Mesenchymal stem cell (in vitro differentiated cells and primary cell): Measurements from ENCODE around the gene PTPN14.

ENCODE experiments used
- DNase-seq: peaks from one replicate; pipeline ENCODE4 v3.0.0-alpha.2; 2013
- H2AFZ ChIP-seq: one replicate; pipeline ENCODE4 v1.6.1; 2013; ENCODE audit warnings: low read depth, mild to moderate bottlenecking, control low read depth, inconsistent platforms, low read length, moderate library complexity
- H2AK5ac ChIP-seq: 2 replicates; pipeline ENCODE4 v1.6.1; 2013; ENCODE audit warnings: low read length, moderate library complexity, mild to moderate bottlenecking, inconsistent platforms; ENCODE audit not compliant: severe bottlenecking
- H2BK120ac ChIP-seq: one replicate; pipeline ENCODE4 v1.6.1; 2013; ENCODE audit warnings: low read depth, mild to moderate bottlenecking, inconsistent platforms, low read length, moderate library complexity
- H2BK12ac ChIP-seq, 2 experiments: one replicate each; pipeline ENCODE4 v1.6.1; 2013; ENCODE audit warnings: inconsistent platforms in 2 of 2, low read length in 2 of 2, mild to moderate bottlenecking in 2 of 2, moderate library complexity in 2 of 2, control low read depth in 1 of 2
- H2BK15ac ChIP-seq: one replicate; pipeline ENCODE4 v1.6.1; 2013; ENCODE audit warnings: mild to moderate bottlenecking, low read depth, inconsistent platforms; ENCODE audit not compliant: poor library complexity, severe bottlenecking
- H2BK5ac ChIP-seq: 2 replicates; pipeline ENCODE4 v1.6.1; 2013; ENCODE audit warnings: low read depth, mild to moderate bottlenecking, low read length, control low read depth, inconsistent platforms; ENCODE audit not compliant: poor library complexity, severe bottlenecking
- H3K14ac ChIP-seq, 2 experiments: one replicate each; pipeline ENCODE4 v1.6.1; 2013; ENCODE audit warnings: inconsistent platforms in 2 of 2, low read length in 2 of 2, control low read depth in 1 of 2, mild to moderate bottlenecking in 1 of 2, moderate library complexity in 1 of 2
- H3K18ac ChIP-seq, 2 experiments: one replicate each; pipeline ENCODE4 v1.6.1; 2013; ENCODE audit warnings: inconsistent platforms in 2 of 2, low read length in 2 of 2, control low read depth in 1 of 2, low read depth in 1 of 2, mild to moderate bottlenecking in 1 of 2
- H3K23ac ChIP-seq, 2 experiments: one replicate each; pipeline ENCODE4 v1.6.1; 2013; ENCODE audit warnings: inconsistent platforms in 2 of 2, low read length in 2 of 2, mild to moderate bottlenecking in 2 of 2, moderate library complexity in 2 of 2, control low read depth in 1 of 2
- H3K27ac ChIP-seq: 2 replicates; pipeline ENCODE4 v1.5.1; 2013; ENCODE audit warnings: mild to moderate bottlenecking, moderate library complexity, low read length, control low read depth, inconsistent platforms; ENCODE audit not compliant: poor library complexity, severe bottlenecking
- H3K27me3 ChIP-seq, 2 experiments: 2 replicates each; pipeline versions ENCODE4 v1.6.1 to v1.7.0; 2013; ENCODE audit warnings: low read length in 2 of 2, mild to moderate bottlenecking in 2 of 2, moderate library complexity in 2 of 2, control low read depth in 1 of 2, inconsistent platforms in 1 of 2; ENCODE audit not compliant: control insufficient read depth in 1 of 2, insufficient read depth in 1 of 2
- H3K36me3 ChIP-seq, 2 experiments: 2 replicates each; pipeline versions ENCODE4 v1.6.1 to v1.7.0; 2013; ENCODE audit warnings: low read length in 2 of 2, control low read depth in 1 of 2, inconsistent platforms in 1 of 2, low read depth in 1 of 2, mild to moderate bottlenecking in 1 of 2; ENCODE audit not compliant: insufficient read depth in 2 of 2, control insufficient read depth in 1 of 2
- H3K4ac ChIP-seq, 2 experiments: one replicate each; pipeline ENCODE4 v1.6.1; 2013; ENCODE audit warnings: inconsistent platforms in 2 of 2, low read length in 2 of 2, mild to moderate bottlenecking in 2 of 2, moderate library complexity in 2 of 2, control low read depth in 1 of 2, low read depth in 1 of 2
- H3K4me1 ChIP-seq: 2 replicates; pipeline ENCODE4 v1.6.1; 2013; ENCODE audit warnings: low read depth, low read length, control low read depth; ENCODE audit not compliant: control insufficient read depth, insufficient read depth
- H3K4me2 ChIP-seq: 2 replicates; pipeline ENCODE4 v1.6.1; 2013; ENCODE audit warnings: low read length, mild to moderate bottlenecking, inconsistent platforms; ENCODE audit not compliant: poor library complexity, severe bottlenecking
- H3K4me3 ChIP-seq, 2 experiments: 2 replicates each; pipeline versions ENCODE4 v1.5.1 to v1.7.0; 2013; ENCODE audit warnings: low read length in 2 of 2, mild to moderate bottlenecking in 2 of 2, control low read depth in 1 of 2, low read depth in 1 of 2; ENCODE audit not compliant: insufficient read depth in 1 of 2
- H3K79me1 ChIP-seq: replicated peaks from 2 replicates; pipeline ENCODE4 v1.6.1; 2013; ENCODE audit warnings: mild to moderate bottlenecking, control low read depth, low read length, inconsistent platforms; ENCODE audit not compliant: poor library complexity, severe bottlenecking
- H3K9ac ChIP-seq: 2 replicates; pipeline ENCODE4 v1.7.0; 2013; ENCODE audit warnings: mild to moderate bottlenecking, low read length, moderate library complexity
- H3K9me3 ChIP-seq: 2 replicates; pipeline ENCODE4 v1.7.0; 2013; ENCODE audit warnings: mild to moderate bottlenecking, low read length; ENCODE audit not compliant: control insufficient read depth
- H4K8ac ChIP-seq: one replicate; pipeline ENCODE4 v1.6.1; 2013; ENCODE audit warnings: inconsistent platforms, mild to moderate bottlenecking, low read length, moderate library complexity
- H4K91ac ChIP-seq: one replicate; pipeline ENCODE4 v1.6.1; 2013; ENCODE audit warnings: mild to moderate bottlenecking, low read length, inconsistent platforms
- WGBS: methylation state at CpG from one replicate; pipeline ENCODE4 v1.1.7; 2013; ENCODE audit warnings: mixed read lengths; 5-methylcytosine and 5-hydroxymethylcytosine counted together

PTPN14 gene

DNA sequence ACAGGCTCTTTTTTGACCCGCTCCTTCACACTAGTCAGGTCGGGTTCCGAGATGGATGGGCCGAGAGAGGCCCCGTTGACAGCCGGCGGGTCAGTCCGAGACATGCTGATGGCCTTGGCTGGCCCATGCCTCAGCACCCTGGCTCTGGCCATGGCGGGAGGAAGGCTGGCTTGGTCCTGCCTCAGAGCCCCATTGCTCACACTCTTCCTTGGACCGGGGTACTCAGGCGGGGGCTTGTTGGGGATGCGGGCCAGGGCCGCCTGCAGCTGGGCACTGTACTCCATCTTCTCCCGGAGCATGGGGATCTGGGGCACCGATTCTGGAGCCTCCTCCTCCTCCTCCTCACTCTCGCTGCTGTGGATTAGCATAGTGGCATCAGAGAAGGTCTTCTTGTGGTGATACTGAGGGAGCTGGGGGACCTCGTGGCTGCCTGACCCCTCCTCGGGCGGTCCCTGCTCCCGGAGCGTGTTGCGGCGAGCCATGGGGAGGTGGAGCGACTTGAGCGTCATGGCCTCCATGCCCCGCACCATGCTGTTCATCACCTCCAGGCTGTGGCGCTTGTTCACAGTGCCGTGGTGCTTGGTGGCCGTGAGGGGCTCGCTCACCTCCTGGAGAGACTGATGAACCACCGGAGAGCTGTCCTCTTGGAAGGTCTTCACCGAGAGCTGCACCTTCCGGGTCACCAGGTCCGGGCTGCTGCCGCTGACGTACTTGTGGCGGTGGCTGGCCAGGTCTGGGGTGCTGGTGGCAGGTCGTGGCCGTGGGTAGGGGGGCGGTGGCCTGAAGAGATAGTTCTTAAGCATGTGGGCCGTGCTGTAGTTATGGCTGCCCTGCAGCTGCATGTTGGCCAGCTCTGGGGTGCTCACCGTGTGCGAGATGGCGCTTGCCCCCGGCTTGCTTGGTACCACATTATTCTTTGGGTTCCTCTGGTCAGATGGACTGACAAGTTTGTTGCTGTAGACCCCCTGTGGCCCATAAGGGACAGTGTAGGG is 167.7 kb downstream of the PTPN14 start:
- Histone ChIP-seq H4K91ac (no peak overlapping the region), H3K18ac (no peak overlapping the region), H3K36me3 (peaks cover 46 to 86% of the 10 kb centered on the region in 2 experiments), H2AFZ (no peak overlapping the region), H3K14ac (no peak overlapping the region), H4K8ac (peak overlapping the region; percentile 12), H3K4ac (no peak overlapping the region), H3K9ac (no peak overlapping the region), H3K4me1 (peaks cover 14% of the 10 kb centered on the region), H3K23ac (no peak overlapping the region), H2BK15ac (no peak overlapping the region), H2BK120ac (no peak overlapping the region), H2BK12ac (no peak overlapping the region), H2BK5ac (no peak overlapping the region), H3K4me2 (no peak overlapping the region), H3K27me3 (no peaks in the 10 kb centered on the region), H3K27ac (peak overlapping the region; percentile 11), H3K9me3 (no peaks in the 10 kb centered on the region), H3K79me1 (peaks cover 2% of the 10 kb centered on the region), H2AK5ac (no peak overlapping the region), H3K4me3 (no peak overlapping the region)
- WGBS = 99% methylated on average over 42 of the region's 45 CpGs
- DNase-seq = no peak

DNA sequence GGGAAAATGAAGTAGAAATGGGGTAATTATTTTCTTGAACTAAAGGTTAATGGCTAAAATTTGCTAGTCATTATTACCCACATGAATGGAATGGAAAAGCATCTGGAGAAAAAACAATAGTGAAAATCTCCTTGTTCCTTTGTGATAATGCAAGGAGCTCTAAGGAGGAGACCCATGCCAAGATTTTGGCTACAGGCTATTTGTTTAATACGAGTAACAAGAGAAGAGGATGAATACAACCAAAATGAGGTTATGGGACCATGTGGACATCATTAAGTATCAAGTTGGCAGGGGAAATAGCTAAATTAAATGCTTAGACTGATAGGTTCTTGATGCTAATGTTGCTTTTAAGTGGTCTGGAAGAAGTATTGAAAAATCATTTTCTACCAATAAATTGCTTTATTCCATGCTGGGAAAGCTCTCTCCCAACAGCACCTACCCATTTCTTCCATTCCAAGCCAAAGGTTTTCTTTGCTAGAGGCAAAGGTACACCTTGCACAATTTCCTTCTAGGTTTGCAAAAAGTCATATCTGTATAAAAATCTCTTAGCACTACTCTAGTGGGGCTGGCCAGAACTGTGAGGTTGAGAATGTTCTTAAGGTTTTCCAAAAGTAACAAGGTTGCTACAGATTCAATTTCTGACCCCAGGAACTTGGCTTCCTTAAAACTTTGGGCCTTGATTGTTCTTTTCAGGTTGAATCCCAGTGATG is 170.3 kb downstream of the PTPN14 start:
- DNase-seq = no peak
- Histone ChIP-seq H3K18ac (no peak overlapping the region), H3K4ac (no peak overlapping the region), H3K27me3 (no peaks in the 10 kb centered on the region), H3K9ac (no peak overlapping the region), H3K36me3 (peaks cover 34 to 92% of the 10 kb centered on the region in 2 experiments), H2AK5ac (no peak overlapping the region), H4K91ac (no peak overlapping the region), H3K4me3 (no peak overlapping the region), H3K14ac (no peak overlapping the region), H3K79me1 (peaks cover 2% of the 10 kb centered on the region), H3K4me1 (peaks cover 14% of the 10 kb centered on the region), H3K27ac (peak overlapping the region; percentile 15), H2BK120ac (no peak overlapping the region), H2AFZ (no peak overlapping the region), H2BK15ac (no peak overlapping the region), H3K9me3 (no peaks in the 10 kb centered on the region), H3K4me2 (no peak overlapping the region), H3K23ac (no peak overlapping the region), H2BK5ac (no peak overlapping the region), H4K8ac (no peak overlapping the region), H2BK12ac (no peak overlapping the region)
- WGBS = 97% methylated on average over 1 of the region's 1 CpG

DNA sequence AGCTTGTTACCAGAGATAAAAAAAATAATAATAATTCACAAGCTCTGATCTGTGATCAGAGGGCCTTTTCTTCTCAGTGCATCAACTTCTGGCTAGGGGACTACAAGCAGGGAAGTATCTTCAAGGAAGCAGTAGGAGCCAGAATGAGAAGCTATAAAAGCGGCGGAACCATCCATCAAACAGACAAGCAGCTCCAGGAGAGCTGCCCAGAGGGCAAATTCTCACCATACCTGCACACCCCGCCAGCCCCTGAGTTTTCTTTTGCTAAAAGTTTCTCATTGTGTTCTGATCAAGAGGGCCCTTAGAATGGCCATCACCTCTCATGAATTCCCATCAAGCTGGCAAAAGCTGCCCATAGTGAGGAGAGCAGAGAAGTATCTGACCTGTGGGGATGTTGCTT is 171.0 kb downstream of the PTPN14 start:
- no peak overlapping the region for H2BK15ac ChIP-seq
- H3K36me3 ChIP-seq = peaks cover 38 to 92% of the 10 kb centered on the region in 2 experiments
- H3K27ac ChIP-seq = peak overlapping the region; percentile 15
- no peak overlapping the region for H3K18ac ChIP-seq
- no peak for DNase-seq
- no peak overlapping the region for H2BK120ac ChIP-seq
- H2BK5ac ChIP-seq = no peak overlapping the region
- no peak overlapping the region for H4K8ac ChIP-seq
- WGBS = 70% methylated on average over 3 of the region's 3 CpGs
- no peak overlapping the region for H2BK12ac ChIP-seq
- H3K9ac ChIP-seq = no peak overlapping the region
- no peak overlapping the region for H2AFZ ChIP-seq
- H3K27me3 ChIP-seq = no peaks in the 10 kb centered on the region
- H2AK5ac ChIP-seq = peak overlapping the region; percentile 54
- H3K14ac ChIP-seq = no peak overlapping the region
- no peak overlapping the region for H3K4ac ChIP-seq
- no peak overlapping the region for H3K4me3 ChIP-seq
- H3K4me2 ChIP-seq = no peak overlapping the region
- peaks cover 2% of the 10 kb centered on the region for H3K79me1 ChIP-seq
- H3K9me3 ChIP-seq = no peaks in the 10 kb centered on the region
- H3K4me1 ChIP-seq = peaks cover 14% of the 10 kb centered on the region
- H4K91ac ChIP-seq = no peak overlapping the region
- H3K23ac ChIP-seq = no peak overlapping the region
